Measurements from ENCODE around the gene DRD1.
A peak's percentile ranks its signal among the peaks of the same experiment; 100 is the strongest.

DRD1 gene

GRCh38 chr5:175444060-175444904 lies at the start of gene DRD1:
DRD1 (minus strand) TSS chr5:175444182; CDS start chr5:175443099, 1,083 bp downstream.
- DNase-seq = no peak

GRCh38 chr5:175493726-175494125 lies 49.7 kb upstream of the DRD1 start:
- no peak for DNase-seq

GRCh38 chr5:175493260-175493659 lies 49.3 kb upstream of the DRD1 start:
- DNase-seq = no peak

GRCh38 chr5:175491223-175491622 lies 47.2 kb upstream of the DRD1 start:
- DNase-seq = no peak

- DNase-seq = no peak
These were observed 45.9 kb upstream of the DRD1 start for GRCh38 chr5:175489693-175490443.

GRCh38 chr5:175487514-175488222 lies 43.7 kb upstream of the DRD1 start:
- no peak for DNase-seq

- DNase-seq = no peak
These were observed 41.6 kb upstream of the DRD1 start for GRCh38 chr5:175485631-175486030.

GRCh38 chr5:175484829-175485228 lies 40.8 kb upstream of the DRD1 start:
- DNase-seq = no peak

GRCh38 chr5:175484322-175484721 lies 40.3 kb upstream of the DRD1 start:
- DNase-seq = no peak

GRCh38 chr5:175483337-175483736 lies 39.4 kb upstream of the DRD1 start:
- DNase-seq = no peak

GRCh38 chr5:175479125-175479881 lies 35.3 kb upstream of the DRD1 start:
- no peak for DNase-seq

GRCh38 chr5:175478384-175479124 lies 34.6 kb upstream of the DRD1 start, which contains the start of gene SFXN1:
SFXN1 (plus strand) TSS chr5:175478560; CDS start chr5:175492104, 13,544 bp downstream.
- peak; percentile 66 for DNase-seq

- DNase-seq = no peak
These were observed 34.0 kb upstream of the DRD1 start for GRCh38 chr5:175478008-175478383.

- DNase-seq = no peak
These were observed 33.5 kb upstream of the DRD1 start for GRCh38 chr5:175477440-175477839.

- no peak for DNase-seq
These were observed 31.3 kb upstream of the DRD1 start for GRCh38 chr5:175475248-175475647.

GRCh38 chr5:175472378-175472777 lies 28.4 kb upstream of the DRD1 start:
- DNase-seq = no peak

GRCh38 chr5:175471628-175472027 lies 27.6 kb upstream of the DRD1 start:
- DNase-seq = no peak

- no peak for DNase-seq
These were observed 27.2 kb upstream of the DRD1 start for GRCh38 chr5:175471196-175471595.

GRCh38 chr5:175470781-175471180 lies 26.8 kb upstream of the DRD1 start:
- DNase-seq = no peak

- DNase-seq = no peak
These were observed 25.9 kb upstream of the DRD1 start for GRCh38 chr5:175469916-175470315.

- DNase-seq = no peak
These were observed 24.9 kb upstream of the DRD1 start for GRCh38 chr5:175468892-175469291.

All from GDM1 (cell line).